ENCODE results near the gene QRSL1. TPM values are rescaled to one million over a fixed set of nuclear protein-coding genes. Genes with fewer than 3 reads are reported as not detected.

The QRSL1 gene

DNA sequence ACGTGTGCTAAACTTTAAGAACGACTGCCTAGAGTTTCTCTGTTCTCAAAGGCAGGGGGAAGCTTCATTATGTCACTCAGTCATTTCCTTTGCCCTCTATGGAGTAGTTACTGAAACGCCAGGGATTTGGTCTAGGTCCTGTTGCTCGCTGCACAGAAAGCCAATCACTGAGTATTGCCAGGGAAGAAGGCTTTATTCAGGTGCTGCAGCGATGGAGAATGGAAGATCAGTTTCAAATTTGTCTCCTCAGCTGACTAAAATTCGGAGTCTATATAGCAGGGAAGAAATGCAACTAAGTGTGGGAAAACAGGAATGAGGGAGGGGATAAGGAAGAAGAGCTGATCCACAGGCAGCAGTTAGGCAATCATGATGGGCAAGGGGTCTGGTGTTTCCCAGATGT is 75.8 kb downstream of the QRSL1 start:
- no peaks in the 10 kb centered on the region for H3K36me3 ChIP-seq (ENCODE audit: insufficient read depth, low read length)
- H3K4me2 ChIP-seq (ENCODE audit: low read length) = no peak overlapping the region
- no peak overlapping the region for H3K9ac ChIP-seq (ENCODE audit: low read depth, low read length)
- peaks cover 33% of the 10 kb centered on the region for H3K27me3 ChIP-seq (ENCODE audit: control insufficient read depth, insufficient read depth, low read length)
- no peak overlapping the region for H3K4me3 ChIP-seq (ENCODE audit: low read length)
- H3K9me3 ChIP-seq (replicated peaks; ENCODE audit: low read length) = no peaks in the 10 kb centered on the region
- H3K4me1 ChIP-seq (ENCODE audit: control insufficient read depth, insufficient read depth, low read length) = no peaks in the 10 kb centered on the region

DNA sequence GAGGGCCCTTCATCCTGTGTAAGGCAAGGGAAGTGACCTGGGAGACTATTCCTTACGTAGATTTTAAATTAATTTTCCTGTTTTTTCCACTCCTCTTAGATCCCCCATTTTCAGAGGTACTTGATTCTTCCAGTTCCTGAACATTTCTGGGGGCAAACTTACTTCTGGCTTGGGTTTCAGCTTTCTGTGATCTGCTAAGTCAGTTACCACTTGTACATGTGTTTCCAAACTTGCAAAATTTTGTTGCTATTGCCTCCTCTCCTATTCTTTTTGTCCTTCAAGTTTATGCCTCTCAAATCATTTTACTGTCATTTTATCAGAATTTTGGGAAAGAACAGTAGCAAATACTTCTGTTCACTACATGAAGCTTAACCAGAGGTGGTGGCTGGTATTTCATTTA is 81.2 kb downstream of the QRSL1 start:
- Histone ChIP-seq H3K27me3 (ENCODE audit: control insufficient read depth, insufficient read depth, low read length) (peaks cover 22% of the 10 kb centered on the region), H3K4me2 (ENCODE audit: low read length) (no peak overlapping the region), H3K4me1 (ENCODE audit: control insufficient read depth, insufficient read depth, low read length) (no peaks in the 10 kb centered on the region), H3K9ac (ENCODE audit: low read depth, low read length) (no peak overlapping the region), H3K4me3 (ENCODE audit: low read length) (no peak overlapping the region), H3K36me3 (ENCODE audit: insufficient read depth, low read length) (no peaks in the 10 kb centered on the region), H3K9me3 (replicated peaks; ENCODE audit: low read length) (no peaks in the 10 kb centered on the region)

DNA sequence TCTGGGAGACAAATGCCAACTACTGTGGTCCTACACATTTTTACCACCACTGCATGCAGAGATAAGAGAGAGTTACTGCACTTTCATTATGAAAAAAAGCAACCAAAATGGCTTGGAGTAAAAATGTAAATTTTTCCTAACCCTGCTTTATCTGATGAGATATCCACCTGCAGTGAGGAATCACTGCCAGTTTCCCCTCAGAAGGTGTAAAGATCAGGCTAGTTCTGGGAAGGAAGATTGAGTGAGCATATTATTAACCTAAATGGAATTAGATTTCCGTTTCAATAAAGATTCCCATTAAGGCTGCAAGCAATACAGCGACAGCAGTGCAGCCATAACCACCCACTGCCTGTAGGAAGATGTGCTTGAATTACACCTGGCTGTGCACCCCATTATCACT is 84.9 kb downstream of the QRSL1 start:
- H3K4me1 ChIP-seq (ENCODE audit: control insufficient read depth, insufficient read depth, low read length) = no peaks in the 10 kb centered on the region
- H3K9me3 ChIP-seq (replicated peaks; ENCODE audit: low read length) = no peaks in the 10 kb centered on the region
- H3K36me3 ChIP-seq (ENCODE audit: insufficient read depth, low read length) = no peaks in the 10 kb centered on the region
- H3K27me3 ChIP-seq (ENCODE audit: control insufficient read depth, insufficient read depth, low read length) = peaks cover 25% of the 10 kb centered on the region
- H3K4me2 ChIP-seq (ENCODE audit: low read length) = no peak overlapping the region
- no peak overlapping the region for H3K9ac ChIP-seq (ENCODE audit: low read depth, low read length)
- no peak overlapping the region for H3K4me3 ChIP-seq (ENCODE audit: low read length)

DNA sequence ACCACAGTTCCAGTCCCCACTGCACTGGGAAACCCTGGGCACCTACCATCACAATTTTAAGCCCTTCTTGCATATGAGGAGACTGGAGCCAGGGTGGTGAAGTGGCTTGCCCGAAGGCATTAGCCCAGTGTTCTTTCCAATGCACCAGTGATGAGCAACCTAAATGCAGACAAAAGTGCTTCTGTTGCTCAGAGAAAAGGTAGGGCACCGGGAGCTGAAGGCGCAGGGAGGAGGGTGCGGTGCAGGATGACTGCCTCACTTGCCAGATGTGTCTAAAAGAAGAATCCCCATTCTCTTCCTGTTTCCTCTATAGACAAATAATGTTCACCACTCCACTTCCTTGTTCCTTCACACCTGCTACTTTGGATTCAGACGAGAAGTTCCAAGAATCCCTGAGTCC is 86.5 kb downstream of the QRSL1 start:
- Histone ChIP-seq H3K27me3 (ENCODE audit: control insufficient read depth, insufficient read depth, low read length) (peaks cover 25% of the 10 kb centered on the region), H3K4me2 (ENCODE audit: low read length) (no peak overlapping the region), H3K9me3 (replicated peaks; ENCODE audit: low read length) (no peaks in the 10 kb centered on the region), H3K36me3 (ENCODE audit: insufficient read depth, low read length) (no peaks in the 10 kb centered on the region), H3K4me3 (ENCODE audit: low read length) (no peak overlapping the region), H3K9ac (ENCODE audit: low read depth, low read length) (no peak overlapping the region), H3K4me1 (ENCODE audit: control insufficient read depth, insufficient read depth, low read length) (no peaks in the 10 kb centered on the region)

DNA sequence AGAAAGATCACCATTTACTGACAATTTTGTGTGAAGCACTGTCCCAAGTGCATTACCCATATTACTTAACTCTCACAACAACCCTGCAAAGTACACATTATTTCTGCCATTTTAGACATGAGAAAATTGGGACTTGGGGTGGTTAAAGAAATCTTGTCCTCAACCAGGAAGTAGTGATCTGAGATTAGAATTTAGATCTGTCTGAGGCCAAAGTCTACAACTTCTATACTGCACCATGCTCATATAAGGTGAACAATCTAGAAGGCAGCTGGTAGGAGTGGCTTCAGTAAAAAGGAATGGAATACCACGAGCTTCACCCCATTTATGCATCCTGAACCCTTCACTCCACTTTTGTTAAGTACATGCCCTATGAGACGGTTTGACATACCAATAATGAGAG is 87.6 kb downstream of the QRSL1 start:
- no peak overlapping the region for H3K4me2 ChIP-seq (ENCODE audit: low read length)
- H3K4me3 ChIP-seq (ENCODE audit: low read length) = no peak overlapping the region
- H3K9ac ChIP-seq (ENCODE audit: low read depth, low read length) = no peak overlapping the region
- H3K9me3 ChIP-seq (replicated peaks; ENCODE audit: low read length) = no peaks in the 10 kb centered on the region
- H3K27me3 ChIP-seq (ENCODE audit: control insufficient read depth, insufficient read depth, low read length) = peaks cover 25% of the 10 kb centered on the region
- H3K36me3 ChIP-seq (ENCODE audit: insufficient read depth, low read length) = no peaks in the 10 kb centered on the region
- no peaks in the 10 kb centered on the region for H3K4me1 ChIP-seq (ENCODE audit: control insufficient read depth, insufficient read depth, low read length)

Small RNA genes lying within 50 kb of the gene (small RNA-seq; reads per million reads assigned to genes)
- gene RNU6-527P = not detected

Data from skeletal muscle satellite cell (primary cell).